Body of pancreas (tissue), 4 donors: ENCODE data around the gene MYCBPAP.

ENCODE experiments used
- POLR2A ChIP-seq, 3 donors: fragments of 450-650 bp; IDR thresholded peaks; one replicate each; pipeline ENCODE4 v1.6.1; 2016; ENCODE audit warnings: antibody characterized with exemption in 3 of 3, mild to moderate bottlenecking in 2 of 3
- TF ChIP-seq, protein P1 (sequence below), 7 experiments: fragments of 450-650 bp in 4 of 7; fragments of 200-600 bp in 3 of 7; sonication (generic) in 3 of 7; IDR thresholded peaks; one replicate each; pipeline ENCODE4 v1.5.1; 2016 to 2019; ENCODE audit warnings: antibody characterized with exemption in 7 of 7

GRCh38 chr17:50524838-50525237 is 16.6 kb downstream of the MYCBPAP start:
- TF ChIP-seq, protein P1, sequence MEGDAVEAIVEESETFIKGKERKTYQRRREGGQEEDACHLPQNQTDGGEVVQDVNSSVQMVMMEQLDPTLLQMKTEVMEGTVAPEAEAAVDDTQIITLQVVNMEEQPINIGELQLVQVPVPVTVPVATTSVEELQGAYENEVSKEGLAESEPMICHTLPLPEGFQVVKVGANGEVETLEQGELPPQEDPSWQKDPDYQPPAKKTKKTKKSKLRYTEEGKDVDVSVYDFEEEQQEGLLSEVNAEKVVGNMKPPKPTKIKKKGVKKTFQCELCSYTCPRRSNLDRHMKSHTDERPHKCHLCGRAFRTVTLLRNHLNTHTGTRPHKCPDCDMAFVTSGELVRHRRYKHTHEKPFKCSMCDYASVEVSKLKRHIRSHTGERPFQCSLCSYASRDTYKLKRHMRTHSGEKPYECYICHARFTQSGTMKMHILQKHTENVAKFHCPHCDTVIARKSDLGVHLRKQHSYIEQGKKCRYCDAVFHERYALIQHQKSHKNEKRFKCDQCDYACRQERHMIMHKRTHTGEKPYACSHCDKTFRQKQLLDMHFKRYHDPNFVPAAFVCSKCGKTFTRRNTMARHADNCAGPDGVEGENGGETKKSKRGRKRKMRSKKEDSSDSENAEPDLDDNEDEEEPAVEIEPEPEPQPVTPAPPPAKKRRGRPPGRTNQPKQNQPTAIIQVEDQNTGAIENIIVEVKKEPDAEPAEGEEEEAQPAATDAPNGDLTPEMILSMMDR (IDR thresholded peaks at IDR 0.05): no peak
- no peak for TF ChIP-seq POLR2A (IDR thresholded peaks at IDR 0.05)
